SK-N-SH treated with all-trans-retinoic acid at 6 μM for 48 hours (cell line): Measurements from ENCODE around the gene EPHA6.

Experiments used
- ARNTL ChIP-seq: fragments of 450-650 bp; formaldehyde crosslinking; IDR thresholded peaks from 2 replicates; pipeline ENCODE4 v1.5.0; 2020; ENCODE audit warnings: low read depth, mild to moderate bottlenecking, moderate library complexity, borderline replicate concordance
- CSDC2 ChIP-seq: fragments of 250-450 bp; sonication (Bioruptor Pico); IDR thresholded peaks from 2 replicates; pipeline ENCODE4 v1.5.0; 2020; ENCODE audit warnings: mild to moderate bottlenecking, moderate library complexity
- GLIS3 ChIP-seq: fragments of 250-450 bp; sonication (Bioruptor Pico); IDR thresholded peaks from 2 replicates; pipeline ENCODE4 v1.5.0; 2020; ENCODE audit warnings: mild to moderate bottlenecking, moderate library complexity
- PPARA ChIP-seq: fragments of 250-450 bp; sonication (Bioruptor Pico); IDR thresholded peaks from 2 replicates; pipeline ENCODE4 v1.5.0; 2020; ENCODE audit warnings: mild to moderate bottlenecking, borderline replicate concordance
- SNAI2 ChIP-seq: fragments of 250-450 bp; sonication (Bioruptor Pico); IDR thresholded peaks from 2 replicates; pipeline ENCODE4 v1.5.0; 2020; ENCODE audit warnings: mild to moderate bottlenecking, moderate library complexity
- TCF4 ChIP-seq: fragments of 250-450 bp; sonication (Bioruptor Pico); IDR thresholded peaks from 2 replicates; pipeline ENCODE4 v1.8.0; 2021; ENCODE audit warnings: mild to moderate bottlenecking, moderate library complexity, borderline replicate concordance
- TOX ChIP-seq: fragments of 250-450 bp; sonication (Bioruptor Pico); IDR thresholded peaks from 2 replicates; pipeline ENCODE4 v1.8.0; 2021; ENCODE audit warnings: mild to moderate bottlenecking, moderate library complexity, borderline replicate concordance
- ZFP3 ChIP-seq: fragments of 250-450 bp; sonication (Bioruptor Pico); IDR thresholded peaks from 2 replicates; pipeline ENCODE4 v1.5.0; 2020; ENCODE audit warnings: mild to moderate bottlenecking, moderate library complexity
- ZFP30 ChIP-seq: fragments of 450-650 bp; formaldehyde crosslinking; IDR thresholded peaks from 2 replicates; pipeline ENCODE4 v1.5.0; 2022; ENCODE audit warnings: mild to moderate bottlenecking, moderate library complexity
- ZNF565 ChIP-seq: fragments of 450-650 bp; formaldehyde crosslinking; conservative IDR thresholded peaks from 2 replicates; pipeline ENCODE4 v1.5.0; 2020; ENCODE audit warnings: low read depth, mild to moderate bottlenecking, moderate library complexity
- TF ChIP-seq, protein P1 (sequence below): fragments of 250-450 bp; sonication (Bioruptor Pico); IDR thresholded peaks from 2 replicates; pipeline ENCODE4 v1.5.1; 2021; ENCODE audit warnings: mild to moderate bottlenecking, moderate library complexity
- TF ChIP-seq, protein P2 (sequence below): fragments of 250-450 bp; sonication (Bioruptor Pico); IDR thresholded peaks from 2 replicates; pipeline ENCODE4 v1.8.0; 2020; ENCODE audit warnings: mild to moderate bottlenecking, moderate library complexity, borderline replicate concordance
- TF ChIP-seq, protein P3 (sequence below): fragments of 250-450 bp; sonication (Bioruptor Pico); IDR thresholded peaks from 2 replicates; pipeline ENCODE4 v1.5.0; 2020; ENCODE audit warnings: mild to moderate bottlenecking, moderate library complexity
- TF ChIP-seq, protein P4 (sequence below): fragments of 250-450 bp; sonication (Bioruptor Pico); IDR thresholded peaks from 2 replicates; pipeline ENCODE4 v1.5.1; 2020; ENCODE audit warnings: low read depth, mild to moderate bottlenecking, moderate library complexity

DNA sequence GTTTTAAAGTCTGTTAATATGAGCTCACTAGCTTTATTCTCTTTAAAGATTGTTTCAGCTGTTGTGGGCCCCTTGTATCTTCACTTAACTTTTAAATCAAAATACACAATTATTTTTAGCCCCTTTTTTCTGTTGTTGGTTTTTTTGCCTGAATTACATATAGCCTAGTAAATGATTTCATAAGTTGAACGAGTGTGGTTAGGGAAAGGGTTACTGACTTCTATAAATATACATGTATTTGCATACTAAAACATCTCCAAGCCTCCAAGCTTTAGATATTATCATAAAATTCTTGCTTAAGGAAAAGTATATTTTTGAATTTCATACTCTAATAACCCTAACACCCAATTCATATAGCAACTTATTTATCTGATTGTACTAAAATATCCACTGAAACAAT lies 877.0 kb downstream of the EPHA6 start:
- TF ChIP-seq, protein P1, sequence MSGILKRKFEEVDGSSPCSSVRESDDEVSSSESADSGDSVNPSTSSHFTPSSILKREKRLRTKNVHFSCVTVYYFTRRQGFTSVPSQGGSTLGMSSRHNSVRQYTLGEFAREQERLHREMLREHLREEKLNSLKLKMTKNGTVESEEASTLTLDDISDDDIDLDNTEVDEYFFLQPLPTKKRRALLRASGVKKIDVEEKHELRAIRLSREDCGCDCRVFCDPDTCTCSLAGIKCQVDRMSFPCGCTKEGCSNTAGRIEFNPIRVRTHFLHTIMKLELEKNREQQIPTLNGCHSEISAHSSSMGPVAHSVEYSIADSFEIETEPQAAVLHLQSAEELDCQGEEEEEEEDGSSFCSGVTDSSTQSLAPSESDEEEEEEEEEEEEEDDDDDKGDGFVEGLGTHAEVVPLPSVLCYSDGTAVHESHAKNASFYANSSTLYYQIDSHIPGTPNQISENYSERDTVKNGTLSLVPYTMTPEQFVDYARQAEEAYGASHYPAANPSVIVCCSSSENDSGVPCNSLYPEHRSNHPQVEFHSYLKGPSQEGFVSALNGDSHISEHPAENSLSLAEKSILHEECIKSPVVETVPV (CRISPR knock-in tag): no peak
- TF ChIP-seq ARNTL (CRISPR knock-in tag) (no peak), TCF4 (CRISPR knock-in tag) (no peak), TOX (CRISPR knock-in tag) (no peak), ZFP3 (no peak), SNAI2 (CRISPR knock-in tag) (no peak), PPARA (CRISPR knock-in tag) (no peak), ZFP30 (no peak), GLIS3 (CRISPR knock-in tag) (no peak), CSDC2 (CRISPR knock-in tag) (no peak), ZNF565 (CRISPR knock-in tag) (no peak)
- TF ChIP-seq, protein P2, sequence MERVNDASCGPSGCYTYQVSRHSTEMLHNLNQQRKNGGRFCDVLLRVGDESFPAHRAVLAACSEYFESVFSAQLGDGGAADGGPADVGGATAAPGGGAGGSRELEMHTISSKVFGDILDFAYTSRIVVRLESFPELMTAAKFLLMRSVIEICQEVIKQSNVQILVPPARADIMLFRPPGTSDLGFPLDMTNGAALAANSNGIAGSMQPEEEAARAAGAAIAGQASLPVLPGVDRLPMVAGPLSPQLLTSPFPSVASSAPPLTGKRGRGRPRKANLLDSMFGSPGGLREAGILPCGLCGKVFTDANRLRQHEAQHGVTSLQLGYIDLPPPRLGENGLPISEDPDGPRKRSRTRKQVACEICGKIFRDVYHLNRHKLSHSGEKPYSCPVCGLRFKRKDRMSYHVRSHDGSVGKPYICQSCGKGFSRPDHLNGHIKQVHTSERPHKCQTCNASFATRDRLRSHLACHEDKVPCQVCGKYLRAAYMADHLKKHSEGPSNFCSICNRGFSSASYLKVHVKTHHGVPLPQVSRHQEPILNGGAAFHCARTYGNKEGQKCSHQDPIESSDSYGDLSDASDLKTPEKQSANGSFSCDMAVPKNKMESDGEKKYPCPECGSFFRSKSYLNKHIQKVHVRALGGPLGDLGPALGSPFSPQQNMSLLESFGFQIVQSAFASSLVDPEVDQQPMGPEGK (CRISPR knock-in tag): no peak
- TF ChIP-seq, protein P3, sequence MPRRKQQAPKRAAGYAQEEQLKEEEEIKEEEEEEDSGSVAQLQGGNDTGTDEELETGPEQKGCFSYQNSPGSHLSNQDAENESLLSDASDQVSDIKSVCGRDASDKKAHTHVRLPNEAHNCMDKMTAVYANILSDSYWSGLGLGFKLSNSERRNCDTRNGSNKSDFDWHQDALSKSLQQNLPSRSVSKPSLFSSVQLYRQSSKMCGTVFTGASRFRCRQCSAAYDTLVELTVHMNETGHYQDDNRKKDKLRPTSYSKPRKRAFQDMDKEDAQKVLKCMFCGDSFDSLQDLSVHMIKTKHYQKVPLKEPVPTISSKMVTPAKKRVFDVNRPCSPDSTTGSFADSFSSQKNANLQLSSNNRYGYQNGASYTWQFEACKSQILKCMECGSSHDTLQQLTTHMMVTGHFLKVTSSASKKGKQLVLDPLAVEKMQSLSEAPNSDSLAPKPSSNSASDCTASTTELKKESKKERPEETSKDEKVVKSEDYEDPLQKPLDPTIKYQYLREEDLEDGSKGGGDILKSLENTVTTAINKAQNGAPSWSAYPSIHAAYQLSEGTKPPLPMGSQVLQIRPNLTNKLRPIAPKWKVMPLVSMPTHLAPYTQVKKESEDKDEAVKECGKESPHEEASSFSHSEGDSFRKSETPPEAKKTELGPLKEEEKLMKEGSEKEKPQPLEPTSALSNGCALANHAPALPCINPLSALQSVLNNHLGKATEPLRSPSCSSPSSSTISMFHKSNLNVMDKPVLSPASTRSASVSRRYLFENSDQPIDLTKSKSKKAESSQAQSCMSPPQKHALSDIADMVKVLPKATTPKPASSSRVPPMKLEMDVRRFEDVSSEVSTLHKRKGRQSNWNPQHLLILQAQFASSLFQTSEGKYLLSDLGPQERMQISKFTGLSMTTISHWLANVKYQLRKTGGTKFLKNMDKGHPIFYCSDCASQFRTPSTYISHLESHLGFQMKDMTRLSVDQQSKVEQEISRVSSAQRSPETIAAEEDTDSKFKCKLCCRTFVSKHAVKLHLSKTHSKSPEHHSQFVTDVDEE (CRISPR knock-in tag): no peak
- TF ChIP-seq, protein P4, sequence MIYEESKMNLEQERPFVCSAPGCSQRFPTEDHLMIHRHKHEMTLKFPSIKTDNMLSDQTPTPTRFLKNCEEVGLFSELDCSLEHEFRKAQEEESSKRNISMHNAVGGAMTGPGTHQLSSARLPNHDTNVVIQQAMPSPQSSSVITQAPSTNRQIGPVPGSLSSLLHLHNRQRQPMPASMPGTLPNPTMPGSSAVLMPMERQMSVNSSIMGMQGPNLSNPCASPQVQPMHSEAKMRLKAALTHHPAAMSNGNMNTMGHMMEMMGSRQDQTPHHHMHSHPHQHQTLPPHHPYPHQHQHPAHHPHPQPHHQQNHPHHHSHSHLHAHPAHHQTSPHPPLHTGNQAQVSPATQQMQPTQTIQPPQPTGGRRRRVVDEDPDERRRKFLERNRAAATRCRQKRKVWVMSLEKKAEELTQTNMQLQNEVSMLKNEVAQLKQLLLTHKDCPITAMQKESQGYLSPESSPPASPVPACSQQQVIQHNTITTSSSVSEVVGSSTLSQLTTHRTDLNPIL (CRISPR knock-in tag): no peak
